ENCODE data around the gene FAM9A. TPM values are rescaled to one million over a fixed set of nuclear protein-coding genes. Genes with fewer than 3 reads are reported as not detected.

FAM9A gene
- total RNA-seq: not detected in 2 replicates

DNA sequence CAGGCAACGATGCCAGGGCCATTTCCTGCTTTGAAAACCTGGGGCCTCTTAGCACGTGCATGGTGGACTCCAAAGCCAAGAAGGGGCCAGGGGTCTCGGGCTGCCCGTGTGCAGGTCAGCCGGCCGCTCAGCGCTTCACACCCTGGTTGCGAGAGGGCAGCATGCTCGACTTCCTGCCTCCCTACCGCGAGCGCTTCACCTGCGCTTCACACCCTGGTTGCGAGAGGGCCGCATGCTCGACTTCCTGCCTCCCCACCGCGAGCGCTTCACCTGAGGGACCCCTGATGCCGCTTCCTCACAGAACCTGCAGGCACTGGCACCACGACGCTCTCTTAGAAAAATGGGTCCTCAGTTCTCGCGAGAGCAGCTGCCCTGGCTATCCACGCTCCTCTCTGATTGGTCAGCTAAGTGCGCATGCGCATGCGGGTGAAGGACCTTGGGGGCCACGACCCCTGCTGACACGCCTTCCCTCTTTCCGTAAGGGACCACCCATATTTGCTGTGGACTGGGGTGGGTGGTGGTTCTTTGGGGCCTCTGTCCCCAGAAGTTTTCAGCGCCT lies at the start of gene FAM9A:
FAM9A (minus strand) TSS at position 343 of the 559 bp plus-strand sequence. CDS start 1,212 bp downstream, outside the sequence.

Other genes starting within 250 kb of the FAM9A start
- under 0.01 and 0.09 TPM in 2 replicates for gene ANOS1, start 69.2 kb downstream of the FAM9A start, total RNA-seq
- gene FAM9B, start 232.7 kb upstream of the FAM9A start, total RNA-seq: not detected in 2 replicates